ENCODE results near the gene LARP1B. TPM values are rescaled to one million over a fixed set of nuclear protein-coding genes. Genes with fewer than 3 reads are reported as not detected.
"Not testable (repeated sequence)": the region's sequence is repeated elsewhere in the genome, so short reads cannot be mapped to it uniquely, and the experiment has no call there.

The LARP1B gene
- total and polyA plus RNA-seq, 5 donors from 2014 or later: 3.1 to 8.8 (median 3.4) TPM

DNA sequence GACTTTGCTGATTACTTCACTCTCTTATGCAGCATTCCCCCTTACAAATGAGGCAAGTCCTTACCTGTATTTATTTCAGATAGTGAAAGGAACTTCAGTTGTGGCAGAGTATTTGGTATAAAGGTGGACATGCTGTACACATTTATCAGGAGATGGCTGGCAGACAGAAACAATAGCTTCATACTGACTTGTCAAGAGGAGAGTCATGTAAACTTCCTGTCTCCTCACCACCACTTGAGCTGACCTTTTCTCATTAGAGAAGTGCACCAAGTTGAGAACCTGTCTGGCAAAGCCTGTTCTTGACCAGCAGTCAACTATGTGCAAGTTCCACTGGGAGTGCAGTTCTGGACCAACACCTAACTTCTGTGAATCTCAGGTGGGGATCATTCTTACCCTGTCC is 80.8 kb downstream of the LARP1B start:
- Histone ChIP-seq H3K27me3 (ENCODE audit: control insufficient read depth, insufficient read depth, low read length) (no peaks in the 10 kb centered on the region), H3K27ac (ENCODE audit: insufficient read depth, low read length, poor library complexity, severe bottlenecking) (no peak overlapping the region), H3K4me3 (ENCODE audit: low read depth, low read length) (no peak overlapping the region), H3K4me1 (ENCODE audit: control insufficient read depth, insufficient read depth, low read length, poor library complexity, severe bottlenecking) (no peaks in the 10 kb centered on the region), H3K36me3 (ENCODE audit: control insufficient read depth, insufficient read depth, low read length) (no peaks in the 10 kb centered on the region), H3K9me3 (ENCODE audit: control insufficient read depth in 2 of 2, low read length in 2 of 2) (peaks cover 0 to 6% of the 10 kb centered on the region in 2 experiments)
- Mint-ChIP-seq H3K36me3 (peaks cover 23% of the 10 kb centered on the region), H3K4me1 (no peaks in the 10 kb centered on the region), H3K27me3 (no peaks in the 10 kb centered on the region), H3K4me3 (no peak overlapping the region), H3K9me3 (peaks cover 2 to 17% (median 9%) of the 10 kb centered on the region in 7 donors), H3K27ac (no peak overlapping the region)
- DNase-seq: no peak
- ATAC-seq (ENCODE audit: low read depth in 2 of 2): no peak

DNA sequence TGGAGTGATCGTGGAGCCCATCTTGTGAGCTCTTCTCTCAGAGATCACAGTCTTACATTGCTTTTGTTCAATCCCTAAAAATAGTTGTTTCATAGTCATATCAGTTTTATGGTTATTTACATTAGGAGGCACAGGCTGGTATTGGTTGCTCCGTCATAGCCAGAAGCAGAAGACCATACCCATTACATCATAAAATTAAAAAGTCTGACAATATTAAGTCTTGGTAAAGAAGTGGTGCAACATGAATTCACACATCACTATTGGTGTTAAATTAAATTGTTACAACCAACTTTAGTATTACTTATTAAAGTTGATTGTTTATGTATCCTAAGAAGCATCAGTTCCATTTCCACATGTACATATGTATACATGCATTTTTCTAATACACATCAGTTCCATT is 84.6 kb downstream of the LARP1B start:
- H3K9me3 Mint-ChIP-seq: peaks cover 3 to 17% (median 9%) of the 10 kb centered on the region in 7 donors
- no peaks in the 10 kb centered on the region for H3K27me3 Mint-ChIP-seq
- H3K4me3 Mint-ChIP-seq: no peak overlapping the region

DNA sequence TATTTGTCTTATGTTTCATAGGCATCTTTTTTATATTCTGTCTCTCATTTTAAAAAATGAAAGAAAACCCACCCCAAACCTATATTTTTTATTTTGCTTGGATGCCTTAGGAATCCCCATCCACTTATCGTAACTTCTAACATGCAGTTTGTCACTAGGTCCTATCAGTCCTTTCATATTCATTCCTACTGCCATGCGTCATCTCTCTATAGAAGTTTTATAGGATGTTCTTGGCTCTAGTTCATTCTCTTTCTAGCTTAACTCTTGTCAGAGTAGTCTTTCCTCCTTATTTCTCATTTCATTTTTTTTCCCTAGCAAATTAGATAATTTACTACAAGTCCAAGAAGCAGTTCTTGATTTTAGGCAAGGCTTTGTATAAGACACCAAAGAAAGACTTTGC is 92.7 kb downstream of the LARP1B start:
- no peak overlapping the region for H3K4me3 Mint-ChIP-seq
- H3K27me3 Mint-ChIP-seq: no peaks in the 10 kb centered on the region
- H3K9me3 Mint-ChIP-seq: peaks cover 0 to 3% (median 0%) of the 10 kb centered on the region in 7 donors
- H3K27ac Mint-ChIP-seq: no peak overlapping the region
- peaks cover 0 to 5% (median 0%) of the 10 kb centered on the region in 4 donors for H3K4me1 Mint-ChIP-seq
- Histone ChIP-seq H3K9me3 (ENCODE audit: control insufficient read depth in 2 of 2, low read length in 2 of 2) (no peaks in the 10 kb centered on the region), H3K27ac (ENCODE audit: insufficient read depth, low read length, poor library complexity, severe bottlenecking) (no peak overlapping the region), H3K36me3 (ENCODE audit: control insufficient read depth, insufficient read depth, low read length) (no peaks in the 10 kb centered on the region), H3K27me3 (ENCODE audit: control insufficient read depth, insufficient read depth, low read length) (no peaks in the 10 kb centered on the region), H3K4me3 (ENCODE audit: low read depth, low read length) (no peak overlapping the region), H3K4me1 (ENCODE audit: control insufficient read depth, insufficient read depth, low read length, poor library complexity, severe bottlenecking) (no peaks in the 10 kb centered on the region)
- ATAC-seq (ENCODE audit: low read depth in 2 of 2): no peak
- no peak for DNase-seq
- no peaks in the 10 kb centered on the region for H3K36me3 Mint-ChIP-seq

More for the DNA sequence above, 84.6 kb downstream of the LARP1B start:
- H3K27ac Mint-ChIP-seq: no peak overlapping the region
- Histone ChIP-seq H3K9me3 (ENCODE audit: control insufficient read depth in 2 of 2, low read length in 2 of 2) (peaks cover 0 to 6% of the 10 kb centered on the region in 2 experiments), H3K36me3 (ENCODE audit: control insufficient read depth, insufficient read depth, low read length) (no peaks in the 10 kb centered on the region), H3K27ac (ENCODE audit: insufficient read depth, low read length, poor library complexity, severe bottlenecking) (no peak overlapping the region), H3K4me1 (ENCODE audit: control insufficient read depth, insufficient read depth, low read length, poor library complexity, severe bottlenecking) (no peaks in the 10 kb centered on the region), H3K27me3 (ENCODE audit: control insufficient read depth, insufficient read depth, low read length) (no peaks in the 10 kb centered on the region), H3K4me3 (ENCODE audit: low read depth, low read length) (no peak overlapping the region)
- DNase-seq: no peak
- no peaks in the 10 kb centered on the region for H3K4me1 Mint-ChIP-seq
- no peak for ATAC-seq (ENCODE audit: low read depth in 2 of 2)
- peaks cover 23% of the 10 kb centered on the region for H3K36me3 Mint-ChIP-seq

DNA sequence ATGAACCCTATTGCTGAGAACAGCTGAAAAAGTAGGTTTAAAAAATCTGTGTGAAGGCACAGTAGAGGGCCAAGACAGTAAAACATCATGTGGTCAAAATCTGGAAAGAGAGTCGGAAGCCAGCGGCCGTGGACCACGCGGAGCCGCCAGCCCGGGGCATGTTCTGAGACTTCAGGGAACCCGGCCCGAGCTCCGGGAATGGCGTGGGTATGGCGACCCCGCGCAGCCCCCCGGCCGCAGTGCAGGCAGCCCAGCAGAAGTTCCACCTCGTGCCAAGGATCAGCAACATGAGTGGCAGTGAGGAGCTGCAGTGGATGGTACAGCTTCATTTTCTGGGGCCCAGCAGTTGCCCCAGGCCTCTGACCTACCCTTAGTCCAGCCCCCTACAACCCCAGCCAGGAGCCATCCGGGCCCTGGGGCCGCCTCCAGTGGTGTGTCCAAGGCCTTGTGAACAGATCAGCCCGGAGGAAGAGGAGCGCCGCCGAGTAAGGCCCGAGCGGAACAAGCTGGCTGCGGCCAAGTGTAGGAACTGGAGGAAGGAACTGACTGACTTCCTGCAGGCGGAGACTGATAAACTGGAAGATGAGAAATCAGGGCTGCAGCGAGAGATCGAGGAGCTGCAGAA is 94.2 kb downstream of the LARP1B start:
- no peaks in the 10 kb centered on the region for H3K9me3 ChIP-seq (ENCODE audit: control insufficient read depth in 2 of 2, low read length in 2 of 2)
- no peak overlapping the region for H3K27ac Mint-ChIP-seq
- no peaks in the 10 kb centered on the region for H3K27me3 ChIP-seq (ENCODE audit: control insufficient read depth, insufficient read depth, low read length)
- H3K27ac ChIP-seq (ENCODE audit: insufficient read depth, low read length, poor library complexity, severe bottlenecking): no peak overlapping the region
- no peak overlapping the region for H3K4me3 ChIP-seq (ENCODE audit: low read depth, low read length)
- H3K4me3 Mint-ChIP-seq: no peak overlapping the region
- peaks cover 0 to 3% (median 0%) of the 10 kb centered on the region in 7 donors for H3K9me3 Mint-ChIP-seq
- H3K36me3 Mint-ChIP-seq: no peaks in the 10 kb centered on the region
- DNase-seq: no peak
- no peaks in the 10 kb centered on the region for H3K27me3 Mint-ChIP-seq
- no peak for ATAC-seq (ENCODE audit: low read depth in 2 of 2)
- no peaks in the 10 kb centered on the region for H3K4me1 ChIP-seq (ENCODE audit: control insufficient read depth, insufficient read depth, low read length, poor library complexity, severe bottlenecking)
- H3K4me1 Mint-ChIP-seq: peaks cover 0 to 5% (median 0%) of the 10 kb centered on the region in 4 donors
- no peaks in the 10 kb centered on the region for H3K36me3 ChIP-seq (ENCODE audit: control insufficient read depth, insufficient read depth, low read length)

DNA sequence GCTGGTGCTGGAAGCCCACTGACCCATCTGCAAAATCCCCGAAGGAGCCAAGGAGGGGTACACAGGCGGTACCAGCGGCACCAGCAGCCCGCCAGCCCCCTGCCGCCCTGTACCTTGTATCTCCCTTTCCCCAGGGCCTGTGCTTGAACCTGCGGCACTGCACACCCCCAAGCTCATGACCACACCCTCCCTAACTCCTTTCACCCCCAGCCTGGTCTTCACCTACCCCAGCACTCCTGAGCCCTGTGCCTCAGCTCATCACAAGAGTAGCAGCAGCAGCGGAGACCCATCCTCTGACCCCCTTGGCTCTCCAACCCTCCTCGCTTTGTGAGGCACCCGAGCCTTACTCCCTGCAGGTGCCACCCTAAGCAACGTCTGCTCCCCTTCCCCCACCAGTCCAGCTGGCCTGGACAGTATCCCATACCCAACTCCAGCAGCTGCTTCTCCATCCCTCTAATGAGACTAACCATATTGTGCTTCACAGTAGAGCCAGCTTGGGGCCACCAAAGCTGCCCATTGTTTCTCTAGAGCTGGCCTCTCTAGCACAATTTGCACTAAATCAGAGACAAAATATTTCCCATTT is 94.9 kb downstream of the LARP1B start:
- no peak for ATAC-seq (ENCODE audit: low read depth in 2 of 2)
- no peak overlapping the region for H3K27ac Mint-ChIP-seq
- no peaks in the 10 kb centered on the region for H3K36me3 Mint-ChIP-seq
- H3K4me1 Mint-ChIP-seq: peaks cover 0 to 5% (median 0%) of the 10 kb centered on the region in 4 donors
- no peak for DNase-seq
- H3K27me3 Mint-ChIP-seq: no peaks in the 10 kb centered on the region
- Histone ChIP-seq H3K4me1 (ENCODE audit: control insufficient read depth, insufficient read depth, low read length, poor library complexity, severe bottlenecking) (no peaks in the 10 kb centered on the region), H3K9me3 (ENCODE audit: control insufficient read depth in 2 of 2, low read length in 2 of 2) (no peaks in the 10 kb centered on the region), H3K27ac (ENCODE audit: insufficient read depth, low read length, poor library complexity, severe bottlenecking) (no peak overlapping the region), H3K27me3 (ENCODE audit: control insufficient read depth, insufficient read depth, low read length) (no peaks in the 10 kb centered on the region), H3K4me3 (ENCODE audit: low read depth, low read length) (no peak overlapping the region), H3K36me3 (ENCODE audit: control insufficient read depth, insufficient read depth, low read length) (no peaks in the 10 kb centered on the region)
- H3K4me3 Mint-ChIP-seq: no peak overlapping the region
- peaks cover 0 to 2% (median 0%) of the 10 kb centered on the region in 7 donors for H3K9me3 Mint-ChIP-seq

DNA sequence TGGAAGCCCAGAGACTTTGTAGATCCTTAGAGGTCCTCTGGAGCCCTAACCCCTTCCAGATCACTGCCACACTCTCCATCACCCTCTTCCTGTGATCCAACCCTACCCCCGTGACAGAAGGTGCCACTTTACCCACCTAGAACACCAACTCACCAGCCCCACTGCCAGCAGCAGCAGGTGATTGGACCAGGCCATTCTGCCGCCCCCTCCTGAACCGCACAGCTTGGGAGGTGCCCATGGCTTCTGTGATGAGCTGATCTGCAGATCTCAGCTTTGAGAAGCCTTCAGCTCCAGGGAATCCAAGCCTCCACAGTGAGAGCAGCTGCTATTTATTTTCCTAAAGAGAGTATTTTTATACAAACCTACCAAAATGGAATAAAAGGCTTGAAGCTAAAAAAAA is 95.4 kb downstream of the LARP1B start:
- not testable (repeated sequence) for H3K27ac ChIP-seq (ENCODE audit: insufficient read depth, low read length, poor library complexity, severe bottlenecking); H3K9me3 Mint-ChIP-seq; H3K27ac Mint-ChIP-seq; H3K4me1 Mint-ChIP-seq; H3K4me3 Mint-ChIP-seq; H3K27me3 ChIP-seq (ENCODE audit: control insufficient read depth, insufficient read depth, low read length); H3K4me3 ChIP-seq (ENCODE audit: low read depth, low read length); H3K9me3 ChIP-seq (ENCODE audit: control insufficient read depth in 2 of 2, low read length in 2 of 2); H3K36me3 Mint-ChIP-seq; DNase-seq; H3K36me3 ChIP-seq (ENCODE audit: control insufficient read depth, insufficient read depth, low read length); H3K27me3 Mint-ChIP-seq; H3K4me1 ChIP-seq (ENCODE audit: control insufficient read depth, insufficient read depth, low read length, poor library complexity, severe bottlenecking); ATAC-seq (ENCODE audit: low read depth in 2 of 2)

DNA sequence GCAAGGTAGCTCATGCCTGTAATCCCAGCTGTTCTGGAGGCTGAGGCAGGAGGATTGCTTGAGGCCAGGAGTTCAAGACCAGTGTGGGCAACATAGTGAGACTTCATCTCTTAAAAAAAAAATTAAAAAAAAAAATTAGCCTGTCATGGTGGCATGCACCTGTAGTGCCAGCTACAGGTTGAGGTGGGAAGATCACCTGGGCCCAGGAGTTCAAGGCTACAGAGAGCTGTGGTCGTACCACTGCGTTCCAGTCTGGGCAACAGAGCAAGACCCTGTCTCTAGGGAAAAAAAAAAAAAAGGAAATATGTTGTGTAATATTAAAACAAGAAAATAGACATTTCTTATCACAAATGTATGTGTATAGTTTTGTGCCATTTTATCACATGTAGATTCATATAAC is 97.8 kb downstream of the LARP1B start:
- peaks cover 0 to 5% (median 0%) of the 10 kb centered on the region in 4 donors for H3K4me1 Mint-ChIP-seq
- Histone ChIP-seq H3K27ac (ENCODE audit: insufficient read depth, low read length, poor library complexity, severe bottlenecking) (no peak overlapping the region), H3K4me3 (ENCODE audit: low read depth, low read length) (no peak overlapping the region), H3K9me3 (ENCODE audit: control insufficient read depth in 2 of 2, low read length in 2 of 2) (no peaks in the 10 kb centered on the region), H3K4me1 (ENCODE audit: control insufficient read depth, insufficient read depth, low read length, poor library complexity, severe bottlenecking) (no peaks in the 10 kb centered on the region), H3K36me3 (ENCODE audit: control insufficient read depth, insufficient read depth, low read length) (no peaks in the 10 kb centered on the region), H3K27me3 (ENCODE audit: control insufficient read depth, insufficient read depth, low read length) (no peaks in the 10 kb centered on the region)
- DNase-seq (no peak), ATAC-seq (ENCODE audit: low read depth in 2 of 2) (no peak)
- H3K36me3 Mint-ChIP-seq: no peaks in the 10 kb centered on the region
- peaks cover 0 to 2% (median 0%) of the 10 kb centered on the region in 7 donors for H3K9me3 Mint-ChIP-seq
- no peak overlapping the region for H3K4me3 Mint-ChIP-seq
- no peaks in the 10 kb centered on the region for H3K27me3 Mint-ChIP-seq
- H3K27ac Mint-ChIP-seq: peak overlapping the region in 1 of 3 donors; percentile 14

DNA sequence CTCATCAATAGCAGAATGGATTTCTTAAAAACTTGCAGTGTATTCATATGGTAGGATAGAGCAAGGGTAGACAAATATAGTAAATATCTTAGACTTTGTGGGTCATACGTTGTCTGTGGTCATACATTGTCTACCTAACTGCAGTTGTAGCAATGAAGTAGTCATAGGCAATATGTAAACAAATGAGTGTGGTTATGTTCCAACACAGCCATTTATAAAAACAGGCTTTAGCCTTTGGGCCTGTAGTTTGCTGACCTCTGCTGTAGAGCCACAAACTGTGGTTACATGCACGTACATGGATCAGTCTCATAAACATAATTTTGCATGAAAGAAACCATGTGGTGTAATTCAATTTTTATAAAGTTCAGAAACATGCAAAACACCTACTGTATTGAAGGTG is 98.9 kb downstream of the LARP1B start:
- H3K4me1 Mint-ChIP-seq: peaks cover 0 to 5% (median 0%) of the 10 kb centered on the region in 4 donors
- H3K27ac ChIP-seq (ENCODE audit: insufficient read depth, low read length, poor library complexity, severe bottlenecking): no peak overlapping the region
- DNase-seq (no peak), ATAC-seq (ENCODE audit: low read depth in 2 of 2) (no peak)
- no peak overlapping the region for H3K27ac Mint-ChIP-seq
- peaks cover 0 to 2% (median 0%) of the 10 kb centered on the region in 7 donors for H3K9me3 Mint-ChIP-seq
- H3K4me3 Mint-ChIP-seq: no peak overlapping the region
- H3K36me3 Mint-ChIP-seq: no peaks in the 10 kb centered on the region
- H3K36me3 ChIP-seq (ENCODE audit: control insufficient read depth, insufficient read depth, low read length): no peaks in the 10 kb centered on the region
- H3K9me3 ChIP-seq (ENCODE audit: control insufficient read depth in 2 of 2, low read length in 2 of 2): no peaks in the 10 kb centered on the region
- H3K4me3 ChIP-seq (ENCODE audit: low read depth, low read length): no peak overlapping the region
- H3K27me3 Mint-ChIP-seq: no peaks in the 10 kb centered on the region
- no peaks in the 10 kb centered on the region for H3K4me1 ChIP-seq (ENCODE audit: control insufficient read depth, insufficient read depth, low read length, poor library complexity, severe bottlenecking)
- no peaks in the 10 kb centered on the region for H3K27me3 ChIP-seq (ENCODE audit: control insufficient read depth, insufficient read depth, low read length)

Data from CD4-positive, CD25-positive, alpha-beta regulatory T cell (primary cell).